GM18505 (cell line): ENCODE results near the gene HAO1.

Experiments
- ATAC-seq: cut with Tn5 transposase; IDR thresholded peaks from one replicate; pipeline ENCODE4 v1.9.1; 2021; ENCODE audit not compliant: unreplicated experiment
- POLR2A ChIP-seq: IDR thresholded peaks from 4 replicates; pipeline ENCODE4 v1.6.1; 2011; ENCODE audit warnings: borderline replicate concordance; ENCODE audit not compliant: insufficient read depth, insufficient read length; ENCODE audit errors: extremely low read depth

The HAO1 gene

GRCh38 chr20:7950387-7950786, 10.1 kb upstream of the HAO1 start:
- no peak for ATAC-seq

DNA sequence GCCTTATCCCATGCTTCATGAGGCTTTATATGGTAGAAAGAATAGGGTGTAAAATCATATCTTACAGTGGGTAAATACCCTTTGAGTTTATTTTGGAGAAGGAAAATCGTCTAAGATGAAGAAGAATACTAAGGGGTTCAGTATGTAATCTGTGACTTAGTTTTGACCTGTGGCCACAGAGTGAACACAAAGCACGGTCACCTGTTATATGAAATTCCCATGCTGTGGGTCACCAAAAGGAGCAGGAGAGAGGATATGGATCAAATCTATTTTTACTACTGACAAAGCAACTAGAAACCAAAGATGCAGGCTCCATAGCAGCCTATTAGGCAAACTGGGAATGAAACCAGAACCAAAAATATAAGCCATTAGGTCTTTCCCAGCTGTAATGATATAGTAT, 3.6 kb upstream of the HAO1 start:
- TF ChIP-seq POLR2A = no peak
- no peak for ATAC-seq

More at GRCh38 chr20:7950387-7950786, 10.1 kb upstream of the HAO1 start:
- TF ChIP-seq POLR2A = no peak

DNA sequence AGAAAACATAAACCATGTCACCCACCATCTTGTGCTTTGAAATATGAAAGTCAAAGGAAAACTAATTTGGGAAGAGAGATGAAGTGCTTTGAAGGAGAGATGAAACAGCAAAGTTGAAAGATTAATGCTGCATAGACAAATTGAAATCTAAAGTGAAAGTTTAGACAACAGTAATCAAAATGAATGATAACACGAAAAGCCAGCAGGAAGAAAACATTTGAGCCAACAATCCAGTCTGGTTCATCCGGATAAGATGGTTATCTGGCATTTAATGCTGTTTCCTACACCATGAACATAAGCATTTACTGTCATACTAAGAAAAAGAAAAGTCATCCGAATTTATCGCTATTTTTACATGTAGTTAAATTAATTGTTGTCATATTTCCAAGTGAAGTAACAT, 595 bp downstream of the HAO1 start:
- ATAC-seq = no peak
- TF ChIP-seq POLR2A = no peak

DNA sequence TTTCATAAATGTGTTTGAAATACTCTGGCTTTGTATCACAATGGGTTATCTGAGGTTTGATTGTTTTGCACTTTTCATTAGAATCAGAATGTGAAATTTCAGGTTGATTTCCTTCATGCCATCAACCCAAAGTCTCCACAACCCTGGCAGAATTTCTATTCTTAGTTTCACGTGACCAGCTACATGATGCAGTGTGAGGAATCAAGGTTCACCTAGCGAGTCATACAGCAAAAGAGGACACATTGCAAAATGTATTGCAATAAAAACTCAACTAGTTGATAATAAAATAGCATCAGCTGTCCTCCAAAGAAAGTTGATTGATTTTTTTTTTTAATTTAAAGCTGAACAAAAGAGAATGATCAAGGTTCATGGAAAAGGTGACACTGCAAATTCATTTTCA, 2.2 kb downstream of the HAO1 start:
- no peak for TF ChIP-seq POLR2A
- ATAC-seq = no peak

GRCh38 chr20:7937328-7937727, 2.9 kb downstream of the HAO1 start:
- ATAC-seq = no peak
- no peak for TF ChIP-seq POLR2A

GRCh38 chr20:7935027-7935551, 5.2 kb downstream of the HAO1 start:
- ATAC-seq = peak; percentile 88
- no peak for TF ChIP-seq POLR2A

- no peak for TF ChIP-seq POLR2A
- ATAC-seq = no peak
Observed at GRCh38 chr20:7933346-7933745, 6.9 kb downstream of the HAO1 start.

GRCh38 chr20:7930343-7930742, 9.9 kb downstream of the HAO1 start:
- ATAC-seq = no peak
- no peak for TF ChIP-seq POLR2A

- no peak for ATAC-seq
- TF ChIP-seq POLR2A = no peak
Observed at GRCh38 chr20:7926767-7927166, 13.5 kb downstream of the HAO1 start.

GRCh38 chr20:7926323-7926722, 13.9 kb downstream of the HAO1 start:
- TF ChIP-seq POLR2A = no peak
- ATAC-seq = no peak

- no peak for ATAC-seq
- TF ChIP-seq POLR2A = no peak
Observed at GRCh38 chr20:7924692-7925091, 15.6 kb downstream of the HAO1 start.

- no peak for TF ChIP-seq POLR2A
- ATAC-seq = no peak
Observed at GRCh38 chr20:7916648-7917047, 23.6 kb downstream of the HAO1 start.

GRCh38 chr20:7912551-7912950, 27.7 kb downstream of the HAO1 start:
- TF ChIP-seq POLR2A = no peak
- ATAC-seq = no peak

DNA sequence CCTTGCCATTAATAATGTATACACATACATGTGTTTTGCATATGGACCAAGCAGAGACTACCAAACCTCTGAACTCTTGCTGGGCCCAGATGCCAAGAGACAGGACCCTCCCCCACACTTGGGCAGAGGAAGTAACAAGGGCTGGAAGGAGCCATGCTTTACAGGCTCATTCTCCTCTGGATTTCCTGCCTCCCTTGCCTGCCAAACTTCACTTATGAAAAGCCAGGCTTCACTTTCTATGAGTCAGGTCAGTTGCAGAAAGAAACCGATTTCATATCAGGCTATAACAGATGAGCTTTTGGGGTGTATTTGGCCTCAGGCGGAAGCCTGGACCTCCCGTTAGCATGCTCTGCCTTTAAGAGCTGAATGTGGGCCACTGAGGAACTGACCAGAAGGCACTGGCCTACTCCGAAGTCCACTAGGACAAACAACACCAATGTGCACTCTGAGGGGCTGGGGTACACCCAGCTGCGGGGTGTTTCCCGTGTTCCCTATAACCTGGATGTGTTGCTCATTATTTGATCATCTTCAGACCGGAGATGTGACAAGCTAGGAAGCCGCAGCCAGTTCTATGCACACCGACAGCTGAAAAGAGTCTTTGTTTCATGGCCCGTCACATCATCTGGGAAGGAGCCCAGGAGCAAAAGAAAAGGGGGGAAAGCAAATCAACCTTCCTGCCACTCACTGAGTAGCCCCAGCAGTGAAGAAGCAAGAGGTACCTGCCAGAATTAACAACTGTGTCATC, 28.5 kb downstream of the HAO1 start:
- no peak for TF ChIP-seq POLR2A
- no peak for ATAC-seq

- no peak for TF ChIP-seq POLR2A
- no peak for ATAC-seq
Observed at GRCh38 chr20:7908905-7909304, 31.4 kb downstream of the HAO1 start.

GRCh38 chr20:7903429-7903828, 36.8 kb downstream of the HAO1 start:
- ATAC-seq = no peak
- TF ChIP-seq POLR2A = no peak

DNA sequence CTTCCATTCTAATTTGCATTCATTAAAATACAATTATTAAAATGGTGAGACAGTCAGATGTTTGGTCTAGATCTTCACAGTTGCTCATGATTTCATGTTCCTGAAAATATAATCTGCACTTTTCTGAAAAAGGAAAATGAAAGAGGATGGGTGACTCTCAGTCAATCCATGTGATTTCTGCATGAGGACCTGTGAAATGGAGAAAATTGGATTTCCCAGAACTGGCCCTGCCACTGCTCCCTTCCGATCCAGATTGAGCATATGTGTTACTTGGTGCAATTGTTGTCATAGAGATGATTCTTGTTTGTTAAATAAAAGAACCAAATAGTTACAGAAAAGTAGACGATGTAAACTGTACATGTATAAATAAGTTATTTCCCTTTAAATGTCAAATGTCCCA, 37.4 kb downstream of the HAO1 start:
- no peak for ATAC-seq
- no peak for TF ChIP-seq POLR2A
